ENCODE results near the gene PRRT1. TPM values are rescaled to one million over a fixed set of nuclear protein-coding genes. Genes with fewer than 3 reads are reported as not detected.
"Not testable (repeated sequence)": the region's sequence is repeated elsewhere in the genome, so short reads cannot be mapped to it uniquely, and the experiment has no call there.

Gene PRRT1
- polyA plus RNA-seq, 1 experiment = 0.27 TPM

- Histone ChIP-seq H3K27ac (ENCODE audit: low read depth, low read length) (no peak overlapping the region), H3K27me3 (ENCODE audit: control insufficient read depth, insufficient read depth, low read length) (peaks cover 42% of the 10 kb centered on the region), H3K4me3 (ENCODE audit: low read depth, low read length) (no peak overlapping the region), H3K9me3 (ENCODE audit: control insufficient read depth, insufficient read depth, low read length) (no peaks in the 10 kb centered on the region)
- no peak for DNase-seq (ENCODE audit: low read depth, low spot score)
- ChIA-PET CTCF (interaction anchor here (1.5 to 2.6 kb wide), 2 partner anchors 9 to 61 kb away, joined by 5 to 18 read pairs; no protein-coding TSS in a partner anchor), POLR2A (interaction anchor here (0.9 to 1.6 kb wide), 2 partner anchors 10 to 16 kb away, joined by 3 to 9 read pairs; no protein-coding TSS in a partner anchor)
- no peak for TF ChIP-seq CTCF (IDR thresholded peaks at IDR 0.05; ENCODE audit: low read depth, low read length)
These were observed 43.0 kb downstream of the PRRT1 start for GRCh38 chr6:32108727-32109113.

- no peak overlapping the region for H3K27ac ChIP-seq (ENCODE audit: low read depth, low read length)
- no peak overlapping the region for H3K4me3 ChIP-seq (ENCODE audit: low read depth, low read length)
- POLR2A ChIA-PET = interaction anchor here (0.9 to 1.6 kb wide), 4 partner anchors 11 to 32 kb away, joined by 3 to 9 read pairs (median 4); no protein-coding TSS in a partner anchor
- peaks cover 42% of the 10 kb centered on the region for H3K27me3 ChIP-seq (ENCODE audit: control insufficient read depth, insufficient read depth, low read length)
- no peak for TF ChIP-seq CTCF (IDR thresholded peaks at IDR 0.05; ENCODE audit: low read depth, low read length)
- H3K9me3 ChIP-seq (ENCODE audit: control insufficient read depth, insufficient read depth, low read length) = no peaks in the 10 kb centered on the region
- DNase-seq (ENCODE audit: low read depth, low spot score) = no peak
- CTCF ChIA-PET = interaction anchor here (0.9 to 2.6 kb wide), 4 partner anchors 10 to 60 kb away, joined by 3 to 18 read pairs (median 4); no protein-coding TSS in a partner anchor
These were observed 43.6 kb downstream of the PRRT1 start for GRCh38 chr6:32108094-32108627.

GRCh38 chr6:32107406-32107805 is 44.3 kb downstream of the PRRT1 start:
- Histone ChIP-seq H3K9me3 (ENCODE audit: control insufficient read depth, insufficient read depth, low read length) (no peaks in the 10 kb centered on the region), H3K27ac (ENCODE audit: low read depth, low read length) (no peak overlapping the region), H3K27me3 (ENCODE audit: control insufficient read depth, insufficient read depth, low read length) (peaks cover 42% of the 10 kb centered on the region), H3K4me3 (ENCODE audit: low read depth, low read length) (no peak overlapping the region)
- no peak for TF ChIP-seq CTCF (IDR thresholded peaks at IDR 0.05; ENCODE audit: low read depth, low read length)
- no peak for DNase-seq (ENCODE audit: low read depth, low spot score)
- ChIA-PET POLR2A (interaction anchor here (0.6 to 1.4 kb wide), 3 partner anchors 14 to 45 kb away, joined by 3 to 4 read pairs (median 4); no protein-coding TSS in a partner anchor), CTCF (interaction anchor here (0.6 to 1.2 kb wide), 3 partner anchors 11 to 22 kb away, joined by 3 read pairs; no protein-coding TSS in a partner anchor)

- ChIA-PET CTCF (no interaction called here), POLR2A (no interaction called here)
- Histone ChIP-seq H3K27ac (ENCODE audit: low read depth, low read length) (no peak overlapping the region), H3K27me3 (ENCODE audit: control insufficient read depth, insufficient read depth, low read length) (peaks cover 42% of the 10 kb centered on the region), H3K9me3 (ENCODE audit: control insufficient read depth, insufficient read depth, low read length) (no peaks in the 10 kb centered on the region), H3K4me3 (ENCODE audit: low read depth, low read length) (no peak overlapping the region)
- DNase-seq (ENCODE audit: low read depth, low spot score) = no peak
- TF ChIP-seq CTCF (IDR thresholded peaks at IDR 0.05; ENCODE audit: low read depth, low read length) = 0 out of 2 replicates have a peak, but pooled peaks have one; percentile 6
These were observed 46.3 kb downstream of the PRRT1 start for GRCh38 chr6:32105433-32105832.

GRCh38 chr6:32102255-32102654 is 49.5 kb downstream of the PRRT1 start:
- peaks cover 45% of the 10 kb centered on the region for H3K27me3 ChIP-seq (ENCODE audit: control insufficient read depth, insufficient read depth, low read length)
- H3K4me3 ChIP-seq (ENCODE audit: low read depth, low read length) = no peak overlapping the region
- no peak for TF ChIP-seq CTCF (IDR thresholded peaks at IDR 0.05; ENCODE audit: low read depth, low read length)
- H3K9me3 ChIP-seq (ENCODE audit: control insufficient read depth, insufficient read depth, low read length) = no peaks in the 10 kb centered on the region
- ChIA-PET POLR2A (no interaction called here), CTCF (no interaction called here)
- no peak for DNase-seq (ENCODE audit: low read depth, low spot score)
- H3K27ac ChIP-seq (ENCODE audit: low read depth, low read length) = no peak overlapping the region

GRCh38 chr6:32100251-32100650 is 51.5 kb downstream of the PRRT1 start:
- DNase-seq (ENCODE audit: low read depth, low spot score); H3K4me3 ChIP-seq (ENCODE audit: low read depth, low read length); H3K9me3 ChIP-seq (ENCODE audit: control insufficient read depth, insufficient read depth, low read length); H3K27ac ChIP-seq (ENCODE audit: low read depth, low read length): not testable (repeated sequence)
- CTCF ChIA-PET = interaction anchor here (0.8 kb wide), 1 partner anchor 52 kb away, joined by 3 read pairs; no protein-coding TSS in a partner anchor
- POLR2A ChIA-PET = interaction anchor here (0.7 kb wide), 1 partner anchor 11 kb away, joined by 3 read pairs; no protein-coding TSS in a partner anchor
- peaks cover 55% of the 10 kb centered on the region for H3K27me3 ChIP-seq (ENCODE audit: control insufficient read depth, insufficient read depth, low read length)

Data from AG04450 (cell line).